MCF 10A (cell line): Measurements from ENCODE around the gene HPGDS. TPM values are rescaled to one million over a fixed set of nuclear protein-coding genes. Genes with fewer than 3 reads are reported as not detected.

Experiments
- BruUV-seq: library from RNA; stranded (reverse); fragments of 400-500 nt; replicated peaks from 2 replicates; lab custom pipeline; 2021; lab: Mats Ljungman, UMichigan
- CTCF ChIA-PET: fragments of 300-600 bp; sonication (Branson Sonifier 250); formaldehyde crosslinking; extraction: SDS; loops from one replicate; lab custom pipeline; 2021; ENCODE audit warnings: antibody characterized with exemption, inconsistent platforms; lab: Yijun Ruan, JAX
- POLR2A ChIA-PET: fragments of 300-600, 350-650 bp; sonication (Branson Sonifier 250); formaldehyde crosslinking; extraction: SDS; loops from one replicate; lab custom pipeline; 2020; ENCODE audit warnings: antibody characterized with exemption, inconsistent platforms; lab: Yijun Ruan, JAX
- DNase-seq: peaks from one replicate; pipeline ENCODE4 v3.0.0-alpha.2; 2018; ENCODE audit not compliant: unreplicated experiment
- H3K27ac Mint-ChIP-seq: one replicate; pipeline ENCODE4 v1.8.0; 2022; ENCODE audit warnings: mild to moderate bottlenecking, low read depth, mixed read lengths; ENCODE audit not compliant: unreplicated experiment
- H3K27me3 Mint-ChIP-seq: one replicate; pipeline ENCODE4 v1.8.0; 2022; ENCODE audit warnings: mixed read lengths; ENCODE audit not compliant: insufficient read depth, unreplicated experiment
- H3K36me3 Mint-ChIP-seq: one replicate; pipeline ENCODE4 v1.8.0; 2022; ENCODE audit warnings: mild to moderate bottlenecking, moderate library complexity, mixed read lengths; ENCODE audit not compliant: insufficient read depth, unreplicated experiment
- H3K4me1 Mint-ChIP-seq: one replicate; pipeline ENCODE4 v1.8.0; 2022; ENCODE audit warnings: mixed read lengths; ENCODE audit not compliant: insufficient read depth, unreplicated experiment
- H3K4me3 Mint-ChIP-seq: one replicate; pipeline ENCODE4 v1.8.0; 2022; ENCODE audit warnings: mild to moderate bottlenecking, moderate library complexity, mixed read lengths; ENCODE audit not compliant: unreplicated experiment
- H3K9me3 Mint-ChIP-seq: one replicate; pipeline ENCODE4 v1.8.0; 2022; ENCODE audit warnings: mixed read lengths; ENCODE audit not compliant: unreplicated experiment
- intact Hi-C: fragments of 100-400 bp; cut with micrococcal nuclease; formaldehyde crosslinking; loops from 2 replicates; pipeline ENCODE4 v1.14.1; 2022
- total RNA-seq: library from RNA; stranded (reverse); gene quantifications from 2 replicates; pipeline ENCODE4 v1.2.3, GENCODE V29; 2022
- TF ChIP-seq, protein P1 (sequence below): fragments of 200-600 bp; IDR thresholded peaks from one replicate; pipeline ENCODE4 v1.8.0; 2022; ENCODE audit warnings: antibody characterized with exemption, mild to moderate bottlenecking; ENCODE audit not compliant: unreplicated experiment

Gene HPGDS
- total RNA-seq, 1 experiment from 2014 or later = not detected

DNA sequence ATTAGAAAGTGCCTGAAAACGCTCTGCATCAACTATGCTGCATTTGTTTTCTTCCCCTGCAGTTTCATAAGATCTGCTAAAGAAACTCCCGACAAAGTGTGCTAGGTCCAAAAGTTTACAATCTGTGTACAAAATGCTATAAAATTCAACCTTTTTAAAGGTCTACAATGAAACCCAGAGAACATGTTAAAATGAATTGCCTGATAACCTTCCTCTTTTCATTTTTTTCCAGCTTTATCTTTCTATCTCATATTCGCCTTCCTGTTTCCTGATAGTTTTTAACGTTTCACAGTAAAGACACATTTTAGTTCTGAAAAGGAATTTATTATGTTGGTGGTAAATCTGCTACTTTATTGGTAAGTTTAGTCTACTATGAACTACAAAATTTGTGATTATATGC is 9.5 kb upstream of the HPGDS start:
- Mint-ChIP-seq H3K27ac (no peak overlapping the region), H3K36me3 (no peaks in the 10 kb centered on the region), H3K9me3 (no peaks in the 10 kb centered on the region), H3K27me3 (no peaks in the 10 kb centered on the region), H3K4me1 (no peaks in the 10 kb centered on the region), H3K4me3 (no peak overlapping the region)
- ChIA-PET CTCF (interaction anchor here (0.6 to 1.5 kb wide), 2 partner anchors 26 to 39 kb away, joined by 3 to 4 read pairs; no protein-coding TSS in a partner anchor), POLR2A (no interaction called here)
- BruUV-seq = no TSS peak
- intact Hi-C loops = no loop called here
- TF ChIP-seq, protein P1, sequence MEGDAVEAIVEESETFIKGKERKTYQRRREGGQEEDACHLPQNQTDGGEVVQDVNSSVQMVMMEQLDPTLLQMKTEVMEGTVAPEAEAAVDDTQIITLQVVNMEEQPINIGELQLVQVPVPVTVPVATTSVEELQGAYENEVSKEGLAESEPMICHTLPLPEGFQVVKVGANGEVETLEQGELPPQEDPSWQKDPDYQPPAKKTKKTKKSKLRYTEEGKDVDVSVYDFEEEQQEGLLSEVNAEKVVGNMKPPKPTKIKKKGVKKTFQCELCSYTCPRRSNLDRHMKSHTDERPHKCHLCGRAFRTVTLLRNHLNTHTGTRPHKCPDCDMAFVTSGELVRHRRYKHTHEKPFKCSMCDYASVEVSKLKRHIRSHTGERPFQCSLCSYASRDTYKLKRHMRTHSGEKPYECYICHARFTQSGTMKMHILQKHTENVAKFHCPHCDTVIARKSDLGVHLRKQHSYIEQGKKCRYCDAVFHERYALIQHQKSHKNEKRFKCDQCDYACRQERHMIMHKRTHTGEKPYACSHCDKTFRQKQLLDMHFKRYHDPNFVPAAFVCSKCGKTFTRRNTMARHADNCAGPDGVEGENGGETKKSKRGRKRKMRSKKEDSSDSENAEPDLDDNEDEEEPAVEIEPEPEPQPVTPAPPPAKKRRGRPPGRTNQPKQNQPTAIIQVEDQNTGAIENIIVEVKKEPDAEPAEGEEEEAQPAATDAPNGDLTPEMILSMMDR = no peak
- no peak for DNase-seq

DNA sequence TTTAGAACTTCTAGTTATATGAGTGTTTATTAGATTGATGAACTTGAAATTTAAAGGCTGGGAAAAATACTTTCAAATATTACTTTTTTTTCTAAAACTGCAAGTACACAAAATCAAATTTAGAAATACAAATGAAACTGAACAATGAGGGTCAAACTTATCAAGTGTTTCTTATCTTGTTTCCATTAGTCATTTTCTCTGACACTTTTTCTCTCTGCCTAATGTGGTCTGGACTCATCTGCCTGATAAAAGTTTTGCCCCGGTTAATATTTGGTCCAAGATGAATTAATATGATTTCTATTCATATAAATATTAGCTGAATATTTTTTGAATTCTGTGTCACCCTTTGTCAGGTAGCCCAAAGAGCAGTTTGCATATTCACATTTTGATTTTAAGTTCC is 8.7 kb upstream of the HPGDS start:
- Mint-ChIP-seq H3K9me3 (no peaks in the 10 kb centered on the region), H3K4me1 (no peaks in the 10 kb centered on the region), H3K36me3 (no peaks in the 10 kb centered on the region), H3K4me3 (no peak overlapping the region), H3K27me3 (no peaks in the 10 kb centered on the region), H3K27ac (no peak overlapping the region)
- POLR2A ChIA-PET = interaction anchor here (0.5 kb wide), 1 partner anchor 521 kb away, joined by 3 read pairs; no protein-coding TSS in a partner anchor
- no peak for DNase-seq
- TF ChIP-seq, protein P1 = no peak
- intact Hi-C loops = no loop called here
- CTCF ChIA-PET = interaction anchor here (0.6 to 1.5 kb wide), 2 partner anchors 11 to 39 kb away, joined by 3 to 4 read pairs; no protein-coding TSS in a partner anchor
- BruUV-seq = no TSS peak

DNA sequence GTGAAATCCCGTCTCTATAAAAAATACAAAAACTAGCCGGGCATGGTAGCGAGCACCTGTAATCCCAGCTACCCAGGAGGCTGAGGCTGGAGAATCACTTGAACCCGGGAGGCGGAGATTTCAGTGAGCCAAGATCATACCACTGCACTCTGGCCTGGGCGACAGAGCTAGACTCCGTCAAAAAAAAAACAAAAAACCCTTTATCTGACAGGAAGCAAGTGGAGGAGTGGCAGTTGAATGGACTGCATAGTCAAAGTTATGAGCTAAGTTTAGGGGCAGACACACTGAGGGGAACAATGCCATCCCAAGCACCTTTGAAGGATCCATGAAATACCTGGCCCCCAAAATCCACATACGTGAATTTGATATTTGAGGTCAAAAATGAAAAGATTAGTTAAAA is 7.5 kb upstream of the HPGDS start:
- Mint-ChIP-seq H3K36me3 (no peaks in the 10 kb centered on the region), H3K27ac (no peak overlapping the region), H3K9me3 (no peaks in the 10 kb centered on the region), H3K27me3 (no peaks in the 10 kb centered on the region), H3K4me3 (no peak overlapping the region), H3K4me1 (no peaks in the 10 kb centered on the region)
- BruUV-seq = no TSS peak
- ChIA-PET CTCF (no interaction called here), POLR2A (interaction anchor here (0.7 kb wide), 1 partner anchor 48 kb away, joined by 6 read pairs; no protein-coding TSS in a partner anchor)
- intact Hi-C loops = no loop called here
- TF ChIP-seq, protein P1 = no peak
- DNase-seq = no peak

DNA sequence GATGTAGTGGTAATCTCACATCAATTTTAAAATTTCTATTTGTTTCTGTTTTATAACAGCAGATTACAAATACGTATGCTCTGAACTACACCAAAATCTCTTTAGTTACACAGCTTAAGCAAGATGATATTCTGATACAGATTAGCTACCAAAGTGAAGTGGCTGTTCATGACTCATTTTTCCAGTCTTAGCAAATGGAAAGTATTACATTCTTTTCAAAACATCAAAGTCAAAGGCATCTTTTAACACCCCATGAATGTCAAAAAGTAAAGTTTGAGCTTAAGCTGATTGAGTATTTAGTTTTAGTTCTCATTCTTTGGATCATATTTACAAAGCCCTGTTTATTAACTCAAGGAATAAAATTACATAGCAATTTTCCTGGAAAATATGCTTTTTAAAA is 6.6 kb upstream of the HPGDS start:
- no peaks in the 10 kb centered on the region for H3K4me1 Mint-ChIP-seq
- POLR2A ChIA-PET = no interaction called here
- intact Hi-C loops = no loop called here
- H3K36me3 Mint-ChIP-seq = no peaks in the 10 kb centered on the region
- H3K9me3 Mint-ChIP-seq = no peaks in the 10 kb centered on the region
- no peak overlapping the region for H3K27ac Mint-ChIP-seq
- no peak for DNase-seq
- no peaks in the 10 kb centered on the region for H3K27me3 Mint-ChIP-seq
- CTCF ChIA-PET = no interaction called here
- TF ChIP-seq, protein P1 = no peak
- no peak overlapping the region for H3K4me3 Mint-ChIP-seq
- BruUV-seq = no TSS peak
